ENCODE results near the gene CRLF1. TPM values are rescaled to one million over a fixed set of nuclear protein-coding genes. Genes with fewer than 3 reads are reported as not detected.
A peak's percentile ranks its signal among the peaks of the same experiment; 100 is the strongest.

CRLF1 gene
- total RNA-seq, 4 donors from 2014 or later = 14.9 to 61.6 (median 35.3) TPM

- Histone ChIP-seq H3K27ac (peak overlapping the region in 2 of 4 donors; percentile 23 to 42), H3K36me3 (no peaks in the 10 kb centered on the region), H3K9me3 (no peaks in the 10 kb centered on the region), H3K4me1 (peaks cover 34 to 37% of the 10 kb centered on the region in 2 donors), H3K27me3 (no peaks in the 10 kb centered on the region), H3K4me3 (no peak overlapping the region)
- DNase-seq = no peak
- ATAC-seq = no peak
- intact Hi-C loops (cut with DNase I; ENCODE audit: low total_unique reads) = no loop called here
- TF ChIP-seq CTCF (IDR thresholded peaks at IDR 0.05 in 4 of 5, conservative IDR thresholded peaks at IDR 0.05 in 1 of 5) = no peak
- no peak for TF ChIP-seq POLR2A (IDR thresholded peaks at IDR 0.05)
- in situ Hi-C loops (cut with MboI; ENCODE audit: low sequenced_read_pairs in 4 of 4) = no loop called here
Measured at GRCh38 chr19:18645035-18645511, 38.5 kb upstream of the CRLF1 start.

DNA sequence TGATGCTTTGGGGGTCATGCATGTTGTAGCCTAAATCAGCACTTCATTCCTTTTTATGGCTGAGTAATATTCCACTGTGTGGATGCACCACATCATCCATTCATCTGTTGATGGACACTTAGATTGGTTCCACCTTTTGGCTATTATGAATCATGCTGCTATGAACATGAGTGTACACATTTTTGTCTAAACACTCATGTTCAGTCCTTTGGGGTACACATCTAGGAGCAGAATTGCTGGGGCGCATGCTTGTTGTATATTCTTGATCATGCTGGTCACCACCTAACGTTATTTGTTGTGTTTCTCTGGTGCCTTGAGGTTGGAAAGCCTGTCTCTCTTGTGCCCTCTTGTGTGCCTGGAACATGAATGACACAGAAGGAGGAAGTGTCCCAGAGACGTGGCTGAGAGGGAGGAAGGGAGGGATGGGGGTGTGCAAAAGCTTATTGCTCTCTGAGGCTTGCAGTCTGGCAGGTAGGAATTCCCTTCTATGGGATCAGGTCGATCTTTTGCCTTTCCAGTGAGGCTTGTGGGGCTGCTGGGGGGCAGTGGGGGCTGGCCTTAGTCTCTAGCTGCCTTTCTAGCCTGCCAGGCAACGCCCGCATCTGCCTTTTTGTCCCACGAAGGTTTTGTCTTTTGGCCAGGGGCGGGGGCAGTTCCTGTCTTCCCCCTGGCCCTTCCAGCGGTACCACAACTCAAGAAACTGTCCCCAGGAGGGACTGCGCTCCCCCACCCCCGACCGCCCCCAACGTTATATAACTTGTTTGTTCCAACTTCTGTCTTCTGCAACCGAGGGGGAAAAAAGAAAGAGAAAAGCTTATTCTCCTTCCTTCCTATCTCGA is 37.8 kb upstream of the CRLF1 start:
- DNase-seq = no peak
- H3K4me1 ChIP-seq = peaks cover 28 to 31% of the 10 kb centered on the region in 2 donors
- TF ChIP-seq POLR2A (IDR thresholded peaks at IDR 0.05) (no peak), CTCF (IDR thresholded peaks at IDR 0.05 in 4 of 5, conservative IDR thresholded peaks at IDR 0.05 in 1 of 5) (no peak)
- H3K36me3 ChIP-seq = no peaks in the 10 kb centered on the region
- in situ Hi-C loops (cut with MboI; ENCODE audit: low sequenced_read_pairs in 4 of 4) (no loop called here), intact Hi-C loops (cut with DNase I; ENCODE audit: low total_unique reads) (no loop called here)
- ATAC-seq = no peak
- H3K4me3 ChIP-seq = no peak overlapping the region
- H3K27ac ChIP-seq = peak overlapping the region in 2 of 4 donors; percentile 23 to 42
- no peaks in the 10 kb centered on the region for H3K27me3 ChIP-seq
- H3K9me3 ChIP-seq = no peaks in the 10 kb centered on the region

GRCh38 chr19:18639706-18640243 is 33.2 kb upstream of the CRLF1 start:
- no peak for ATAC-seq
- in situ Hi-C loops (cut with MboI; ENCODE audit: low sequenced_read_pairs in 4 of 4) (no loop called here), intact Hi-C loops (cut with DNase I; ENCODE audit: low total_unique reads) (loop anchor here (10.0 kb wide), 1 partner anchor 675 kb away; no protein-coding TSS in a partner anchor)
- H3K27ac ChIP-seq = no peak overlapping the region
- DNase-seq = no peak
- no peaks in the 10 kb centered on the region for H3K36me3 ChIP-seq
- no peak overlapping the region for H3K4me3 ChIP-seq
- TF ChIP-seq CTCF (IDR thresholded peaks at IDR 0.05 in 4 of 5, conservative IDR thresholded peaks at IDR 0.05 in 1 of 5) (no peak), POLR2A (IDR thresholded peaks at IDR 0.05) (no peak)
- no peaks in the 10 kb centered on the region for H3K9me3 ChIP-seq
- H3K27me3 ChIP-seq = no peaks in the 10 kb centered on the region
- peaks cover 12 to 19% of the 10 kb centered on the region in 2 donors for H3K4me1 ChIP-seq

GRCh38 chr19:18637673-18638630 is 31.4 kb upstream of the CRLF1 start:
- H3K4me3 ChIP-seq = peak overlapping the region; percentile 78 to 99 (median 86)
- no peaks in the 10 kb centered on the region for H3K36me3 ChIP-seq
- in situ Hi-C loops (cut with MboI; ENCODE audit: low sequenced_read_pairs in 4 of 4) = no loop called here
- peak overlapping the region; percentile 85 to 98 (median 92) for H3K27ac ChIP-seq
- TF ChIP-seq POLR2A (IDR thresholded peaks at IDR 0.05) = no peak
- peaks cover 12 to 17% of the 10 kb centered on the region in 2 donors for H3K4me1 ChIP-seq
- no peaks in the 10 kb centered on the region for H3K9me3 ChIP-seq
- DNase-seq (no peak), ATAC-seq (no peak)
- intact Hi-C loops (cut with DNase I; ENCODE audit: low total_unique reads) = loop anchor here (10.0 kb wide), 1 partner anchor 677 kb away; no protein-coding TSS in a partner anchor
- H3K27me3 ChIP-seq = no peaks in the 10 kb centered on the region

All from gastrocnemius medialis (tissue), 4 donors.